GM21381 (cell line): ENCODE measurements around the gene CALCOCO1.
"Not testable (repeated sequence)": the region's sequence is repeated elsewhere in the genome, so short reads cannot be mapped to it uniquely, and the experiment has no call there.

ENCODE experiments used
- ATAC-seq: cut with Tn5 transposase; IDR thresholded peaks from one replicate; pipeline ENCODE4 v1.9.1; 2021; ENCODE audit warnings: mild to moderate bottlenecking, moderate library complexity; ENCODE audit not compliant: unreplicated experiment

CALCOCO1 gene

DNA sequence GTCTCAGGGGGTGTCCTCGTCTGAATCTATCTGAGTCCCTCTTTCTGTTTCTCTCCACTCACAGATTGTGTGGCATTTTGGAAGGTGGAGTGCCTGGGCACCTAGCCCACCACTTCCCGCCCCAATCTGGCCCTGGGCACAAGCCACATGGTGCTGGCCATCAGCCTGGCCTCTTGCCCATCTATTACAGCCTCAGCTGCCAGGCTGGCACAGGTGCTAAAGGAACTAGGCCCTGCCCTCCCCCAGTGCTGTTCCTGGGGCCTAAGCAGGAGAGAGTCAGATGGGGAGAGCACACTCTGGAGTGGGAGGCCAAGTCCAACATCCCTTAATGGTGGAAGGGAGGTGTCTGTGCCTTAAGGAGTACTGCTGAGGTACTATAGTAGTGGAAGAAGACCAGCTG lies 8.3 kb upstream of the CALCOCO1 start:
- no peak for ATAC-seq

DNA sequence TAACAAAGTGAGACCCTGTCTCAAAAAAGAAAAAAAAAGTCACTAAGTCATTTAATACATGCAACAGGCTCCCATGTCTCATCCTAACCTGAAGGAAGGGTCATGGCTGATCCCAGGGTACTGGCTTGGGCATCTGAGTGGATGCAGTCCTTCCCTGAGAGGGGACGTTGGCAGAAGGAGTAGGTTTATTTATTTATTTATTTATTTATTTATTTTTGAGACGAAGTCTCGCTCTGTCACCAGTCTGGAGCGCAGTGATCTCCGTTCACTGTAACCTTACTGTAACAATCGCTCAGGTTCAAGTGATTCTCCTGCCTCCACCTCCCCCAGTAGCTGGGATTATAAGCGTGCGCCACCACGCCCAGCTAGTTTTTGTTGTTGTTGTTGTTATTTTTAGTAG lies 7.2 kb upstream of the CALCOCO1 start:
- ATAC-seq = no peak

DNA sequence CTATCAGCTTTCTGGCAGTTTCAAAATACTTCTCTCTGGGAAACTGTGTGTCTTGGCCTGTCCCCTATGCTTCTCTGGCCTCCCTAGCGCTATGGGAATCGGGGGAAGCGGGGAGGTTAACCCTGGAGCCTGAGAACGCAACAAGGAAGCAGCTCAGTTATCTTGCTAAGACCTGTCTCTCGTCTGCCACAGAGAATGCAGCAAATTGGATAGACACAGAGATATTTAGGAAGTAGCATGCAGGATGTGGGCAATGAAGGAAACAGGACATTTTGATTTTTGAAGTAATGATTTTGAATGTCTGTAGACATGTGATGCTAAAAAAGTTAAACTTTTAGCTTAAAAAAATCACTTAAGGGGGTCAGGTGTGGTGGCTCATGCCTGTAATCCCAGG lies 6.6 kb upstream of the CALCOCO1 start:
- ATAC-seq = no peak

DNA sequence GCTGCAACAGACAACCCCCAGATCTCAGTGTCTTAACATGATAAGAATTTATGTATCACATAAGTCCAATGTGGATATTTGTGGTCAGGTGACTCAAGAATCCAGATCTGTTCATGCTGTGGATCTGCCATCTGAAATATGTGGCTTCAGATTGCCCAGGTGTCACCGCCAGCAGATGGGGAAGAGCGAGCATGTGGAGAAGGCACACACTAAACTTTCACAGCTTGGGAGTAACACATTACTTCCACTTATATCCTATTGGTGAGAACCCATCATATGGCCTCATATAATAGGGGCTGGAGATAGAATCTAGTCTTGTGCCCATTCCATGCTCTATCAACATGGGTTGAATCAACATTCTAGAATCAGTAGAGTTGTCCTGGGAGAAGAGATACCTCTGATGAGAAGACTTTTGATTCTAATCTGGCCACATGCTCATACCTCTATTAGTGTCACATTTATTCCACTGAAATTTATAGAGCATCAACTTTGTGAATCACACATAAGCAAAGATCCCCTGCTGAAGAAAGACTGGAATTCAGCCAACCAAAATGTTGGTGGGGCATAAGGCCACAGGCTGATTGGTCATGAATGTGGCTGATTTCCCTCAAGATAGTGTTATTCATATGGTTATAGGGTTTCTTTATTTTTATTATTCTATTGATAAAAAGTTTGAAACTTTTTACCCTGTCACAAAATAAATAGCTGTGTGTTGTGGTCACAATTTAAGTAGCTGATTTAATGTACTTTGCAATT lies 6.0 kb upstream of the CALCOCO1 start:
- no peak for ATAC-seq

DNA sequence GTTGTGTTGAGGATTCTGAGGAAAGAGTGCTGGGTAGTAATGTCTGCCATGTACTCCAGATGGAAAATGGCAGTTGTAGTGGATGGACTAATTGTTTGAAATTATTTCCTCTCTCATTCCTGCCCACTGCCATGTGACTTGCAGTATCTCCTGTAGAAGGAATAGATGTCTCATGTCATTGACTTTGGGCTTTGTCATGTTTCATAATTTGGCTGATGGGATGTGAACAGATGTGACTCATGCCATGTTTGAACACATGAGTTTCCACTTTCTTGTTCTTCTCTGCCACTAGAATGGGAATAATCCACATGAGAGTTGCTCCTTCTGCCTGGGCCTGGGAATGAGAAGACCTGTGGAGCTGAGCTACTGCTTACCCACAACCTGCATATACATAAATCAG lies 2.4 kb upstream of the CALCOCO1 start:
- ATAC-seq = no peak

DNA sequence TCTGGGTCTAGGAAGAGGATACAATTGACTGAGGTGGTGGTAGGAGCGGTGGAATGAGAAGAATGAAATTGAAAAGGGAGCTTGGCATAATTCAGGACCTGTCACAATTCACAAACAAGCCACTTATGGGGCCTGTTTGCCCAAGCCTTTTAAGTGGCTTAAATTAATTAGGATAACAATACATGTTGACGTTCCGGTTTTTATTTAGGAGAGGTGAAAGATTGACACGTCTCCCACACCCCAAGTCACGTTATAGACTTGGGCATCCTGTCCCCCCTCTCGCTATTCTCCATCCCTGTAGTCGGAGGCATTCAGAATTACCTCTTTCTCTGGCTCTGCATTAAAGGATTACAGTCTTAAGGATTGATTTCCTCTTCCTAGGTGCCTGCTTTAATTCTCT lies 954 bp upstream of the CALCOCO1 start:
- ATAC-seq = no peak

DNA sequence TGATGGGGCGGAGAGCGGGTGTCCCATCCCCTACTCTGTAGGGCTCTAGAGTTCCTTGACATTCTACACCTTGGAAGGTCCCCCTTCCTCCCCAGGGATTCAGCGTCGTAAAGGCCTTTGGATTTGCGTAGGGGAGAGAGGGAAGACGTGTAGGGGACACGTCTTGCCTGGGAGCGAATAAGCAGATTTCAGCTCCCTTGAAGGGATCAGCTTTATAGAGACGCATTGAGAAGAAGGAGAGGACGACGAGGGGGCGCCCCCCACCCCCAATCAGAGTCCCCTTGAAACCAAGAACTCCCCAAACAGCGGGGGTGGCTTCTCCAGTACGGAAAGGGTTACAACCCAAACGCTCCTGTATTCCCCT lies 324 bp downstream of the CALCOCO1 start:
- ATAC-seq = no peak

DNA sequence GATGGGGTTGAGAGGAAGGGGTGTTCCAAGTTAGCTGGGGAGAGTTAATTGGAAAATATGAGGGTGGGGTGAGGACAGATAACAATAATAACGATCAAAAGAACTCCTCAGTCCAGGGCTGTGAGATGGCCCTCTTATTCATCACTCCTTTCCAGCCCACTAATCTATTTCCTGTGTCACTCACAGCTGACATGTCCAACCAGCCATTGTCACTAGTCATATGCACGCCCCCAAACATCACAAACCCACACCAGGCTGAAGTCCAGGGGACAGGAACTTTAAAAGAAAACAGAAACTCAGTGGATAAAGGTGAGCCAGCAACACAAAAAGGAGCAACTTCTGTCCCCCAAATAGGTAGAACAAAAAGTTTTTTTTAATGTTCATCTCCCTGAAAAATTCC lies 911 bp downstream of the CALCOCO1 start:
- no peak for ATAC-seq

DNA sequence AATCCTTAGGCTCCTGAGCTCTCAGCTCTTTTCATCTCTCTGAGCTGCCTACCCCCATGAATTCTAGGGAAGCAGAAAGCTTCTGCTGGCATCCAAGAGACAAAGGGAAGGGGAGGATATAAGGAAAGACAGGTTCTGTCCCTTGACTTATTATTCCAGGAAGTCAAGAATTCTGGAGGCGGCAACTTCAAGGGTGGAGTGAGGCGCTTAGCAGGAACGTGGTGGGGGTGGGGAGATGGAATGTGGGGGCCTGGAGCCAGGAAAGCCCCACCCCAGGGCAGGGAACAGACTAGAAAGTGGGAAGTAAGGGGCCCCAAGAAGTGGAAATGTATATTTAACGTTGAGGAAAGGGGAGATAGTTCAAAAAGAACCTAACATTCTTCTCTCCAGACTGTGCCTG lies 1.4 kb downstream of the CALCOCO1 start:
- no peak for ATAC-seq

DNA sequence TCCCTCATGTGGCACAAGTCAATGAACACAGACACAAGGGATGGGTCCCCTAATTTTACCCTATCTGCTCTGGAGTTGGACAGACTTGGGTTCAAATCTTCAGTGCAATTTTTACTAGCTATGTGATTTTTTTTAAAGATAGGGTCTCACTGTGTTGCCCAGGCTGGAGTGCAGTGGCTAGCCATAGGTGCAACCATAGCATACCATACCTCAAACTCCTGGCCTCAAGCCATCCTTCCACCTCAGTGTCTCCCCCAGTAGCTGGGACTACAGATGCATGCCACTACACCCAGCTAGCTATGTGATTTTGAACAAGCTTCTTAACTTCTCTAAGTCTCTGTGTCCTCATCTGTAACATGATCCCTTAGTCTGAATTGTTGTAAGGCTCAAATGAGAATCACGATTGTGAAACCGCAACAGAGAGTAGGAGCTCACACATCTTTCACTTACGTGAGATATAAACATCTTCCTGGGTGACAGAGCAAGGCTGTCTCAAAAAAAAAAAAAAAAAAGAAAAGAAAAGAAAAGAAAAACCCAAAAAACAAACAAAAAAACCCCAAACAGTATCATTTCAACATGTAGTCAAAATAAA lies 4.7 kb downstream of the CALCOCO1 start:
- ATAC-seq = no peak

DNA sequence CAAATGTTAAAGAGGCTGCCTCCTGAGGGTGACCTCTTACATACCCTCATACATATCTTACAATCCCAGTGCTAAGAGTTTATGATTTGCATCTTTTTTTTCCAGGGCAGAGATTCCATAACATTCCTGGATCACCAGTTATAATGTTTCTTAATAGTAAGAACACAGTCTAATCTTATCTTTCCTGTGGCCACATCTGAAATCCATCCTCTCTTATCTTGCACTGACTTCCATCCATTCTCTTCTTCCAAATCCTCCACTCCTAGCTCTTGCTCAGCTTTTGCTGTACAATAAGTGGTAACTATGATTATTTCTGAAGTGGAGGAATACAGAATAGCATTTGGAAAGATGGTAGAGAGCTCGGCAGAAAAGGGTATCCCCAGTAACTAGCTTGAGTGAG lies 6.3 kb downstream of the CALCOCO1 start:
- no peak for ATAC-seq

DNA sequence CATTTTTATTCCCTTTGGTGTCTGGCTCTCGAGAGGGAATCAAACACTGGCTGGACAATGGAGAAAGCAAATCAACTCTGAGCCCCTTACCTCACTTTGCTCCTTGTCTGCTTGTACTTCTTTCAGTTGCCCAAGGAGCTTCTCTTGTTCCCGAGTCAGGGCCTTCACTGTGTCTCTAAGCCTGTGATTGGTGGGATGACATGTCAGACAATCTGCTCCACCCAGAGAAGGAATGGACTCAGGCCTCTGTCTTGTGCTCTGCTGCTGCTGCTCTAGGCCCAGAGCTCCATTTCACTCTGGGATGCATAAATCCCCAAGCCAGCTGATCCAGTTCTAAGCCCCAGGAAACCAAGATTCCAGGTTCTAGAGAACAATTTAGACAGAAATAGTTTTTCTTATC lies 7.6 kb downstream of the CALCOCO1 start:
- ATAC-seq = no peak

DNA sequence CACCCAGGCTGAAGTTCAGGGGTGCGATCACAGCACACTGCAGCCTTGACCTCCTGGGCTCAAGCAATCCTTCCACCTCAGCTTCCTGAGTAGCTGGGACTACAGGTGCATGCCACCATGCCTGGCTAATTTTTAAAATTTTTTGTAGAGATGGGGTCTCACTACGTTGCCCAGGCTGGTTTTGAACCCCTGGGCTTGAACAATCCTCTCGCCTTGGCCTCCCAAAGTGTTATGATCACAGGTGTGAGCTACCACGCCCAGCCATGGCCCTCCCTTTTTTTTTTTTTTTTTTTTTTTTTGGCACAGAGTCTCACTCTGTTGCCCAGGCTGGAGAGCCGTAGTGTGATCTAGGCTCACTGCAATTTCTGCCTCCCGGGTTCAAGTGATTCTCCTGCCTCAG lies 8.7 kb downstream of the CALCOCO1 start:
- ATAC-seq = not testable (repeated sequence)

DNA sequence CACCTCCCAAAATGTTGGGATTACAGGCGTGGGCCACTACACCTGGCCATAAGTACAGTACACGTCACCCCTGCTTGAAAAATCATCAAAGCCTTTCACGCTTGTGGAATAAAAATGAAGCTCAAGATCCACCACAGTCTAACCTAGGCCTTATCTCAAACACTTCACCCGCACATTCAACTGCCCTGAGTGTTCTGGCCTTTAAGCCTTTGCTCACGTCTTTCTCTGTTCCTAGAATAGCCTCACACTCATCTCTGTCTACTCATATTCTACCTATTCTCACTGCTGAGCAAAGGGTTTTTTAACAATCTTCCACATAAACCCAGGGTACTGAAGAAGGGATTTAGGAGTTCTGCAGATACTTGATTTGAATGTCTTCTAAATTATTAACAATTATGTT lies 9.9 kb downstream of the CALCOCO1 start:
- ATAC-seq = no peak

DNA sequence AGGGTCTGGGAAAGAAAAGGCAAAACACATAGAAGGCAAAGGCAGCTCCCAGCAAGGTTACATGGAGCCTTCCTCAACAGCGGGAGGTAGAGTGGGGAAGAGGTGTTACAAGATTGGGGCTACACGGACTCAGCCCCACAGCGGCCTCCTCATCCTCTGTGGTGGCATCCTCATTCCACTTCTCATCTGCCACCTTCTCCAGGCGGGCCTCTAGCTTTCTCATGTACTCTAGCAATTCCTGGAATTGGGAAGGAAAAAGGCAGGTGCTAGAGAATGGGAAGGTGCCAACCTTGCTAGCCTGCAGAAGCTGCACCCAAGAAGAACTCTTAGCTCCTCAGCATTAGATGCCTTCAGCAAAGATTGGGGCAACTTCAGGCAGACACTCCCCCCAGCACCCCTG lies 13.2 kb downstream of the CALCOCO1 start:
- no peak for ATAC-seq

DNA sequence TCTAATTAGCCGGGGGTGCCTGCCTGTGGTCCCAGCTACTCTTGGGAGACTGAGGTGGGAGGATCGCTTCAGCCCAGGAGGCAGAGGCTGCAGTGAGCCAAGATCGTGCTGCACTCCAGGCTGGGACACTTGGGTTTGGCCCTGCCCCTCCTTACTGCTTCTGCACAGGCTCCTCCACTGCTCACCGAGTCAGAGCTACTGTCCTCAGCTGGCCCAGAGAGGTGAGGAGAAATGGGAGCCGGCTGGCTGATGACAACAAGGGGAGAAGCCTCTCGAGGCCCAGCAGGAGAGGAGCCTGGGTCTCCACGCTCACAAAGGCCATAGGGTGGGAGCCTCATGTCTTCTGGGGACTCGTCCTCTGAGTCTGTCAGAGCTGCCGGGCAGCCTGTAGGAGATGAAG lies 13.7 kb downstream of the CALCOCO1 start:
- no peak for ATAC-seq

DNA sequence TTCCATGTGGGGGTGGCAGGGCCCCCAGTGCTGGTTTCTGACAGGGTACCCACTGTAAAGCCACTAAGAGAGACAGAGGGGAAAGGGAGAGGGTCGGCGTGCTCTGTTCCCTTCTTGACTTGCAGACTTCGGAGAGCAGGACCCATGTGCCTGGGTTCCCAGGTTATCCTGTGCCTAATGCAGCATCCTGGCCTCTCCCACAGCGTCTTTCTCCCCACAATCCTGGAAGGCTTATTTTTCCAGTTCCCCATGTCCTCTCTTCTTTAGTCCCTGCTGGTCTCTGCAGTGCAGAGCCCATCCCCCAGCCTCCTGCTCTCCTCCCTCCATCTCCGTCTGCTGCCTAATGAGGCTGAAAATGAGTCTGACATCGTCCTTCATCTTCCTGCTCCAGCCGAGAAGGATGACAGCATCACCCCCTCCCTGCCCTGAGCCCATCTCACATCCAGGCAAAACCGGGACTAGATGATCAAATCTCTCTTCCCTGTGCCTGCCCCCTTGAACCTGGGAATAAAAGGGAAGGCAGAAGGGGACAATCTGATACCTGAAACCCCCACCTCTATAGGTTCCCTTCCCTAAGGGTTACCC lies 15.1 kb downstream of the CALCOCO1 start:
- ATAC-seq = no peak

DNA sequence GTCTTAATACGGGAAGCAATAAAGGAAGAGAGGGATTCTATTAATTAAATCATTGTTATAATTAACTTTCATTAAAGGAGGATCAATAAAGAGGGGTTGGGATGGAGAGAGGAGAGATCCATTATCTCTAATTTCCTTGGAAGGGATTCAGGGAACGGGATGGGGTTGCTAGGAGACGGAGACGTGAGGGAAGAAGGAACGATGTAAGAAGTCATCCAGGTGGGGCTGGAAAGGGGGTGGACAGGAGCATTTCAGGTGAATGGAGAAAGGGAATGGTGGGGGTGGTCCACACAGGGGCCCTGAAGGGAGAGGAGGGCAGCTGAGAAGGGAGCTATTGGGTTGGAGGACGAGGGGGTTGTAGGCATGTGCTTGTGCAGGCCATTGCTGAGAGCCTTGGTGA lies 17.2 kb downstream of the CALCOCO1 start:
- ATAC-seq = no peak

DNA sequence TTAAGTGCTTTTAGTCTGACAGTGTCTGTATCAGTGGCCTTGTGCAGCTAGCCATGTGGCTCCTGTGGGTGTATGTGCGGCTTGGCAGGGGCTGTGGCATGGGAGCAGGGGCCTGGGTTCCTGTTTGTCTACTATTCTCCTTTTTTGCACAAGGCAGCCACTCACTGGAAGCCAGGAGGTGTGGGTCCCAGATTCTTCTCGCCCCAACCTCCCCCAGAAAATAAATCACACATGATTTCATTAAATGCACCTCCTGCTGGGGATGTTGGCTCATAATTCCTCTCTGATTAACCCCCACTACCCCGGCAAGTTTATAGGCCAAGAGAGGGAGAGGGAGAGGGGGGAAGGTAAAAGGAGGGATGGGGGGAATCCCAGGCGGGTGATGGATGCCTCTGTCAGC lies 17.6 kb downstream of the CALCOCO1 start:
- ATAC-seq = no peak

DNA sequence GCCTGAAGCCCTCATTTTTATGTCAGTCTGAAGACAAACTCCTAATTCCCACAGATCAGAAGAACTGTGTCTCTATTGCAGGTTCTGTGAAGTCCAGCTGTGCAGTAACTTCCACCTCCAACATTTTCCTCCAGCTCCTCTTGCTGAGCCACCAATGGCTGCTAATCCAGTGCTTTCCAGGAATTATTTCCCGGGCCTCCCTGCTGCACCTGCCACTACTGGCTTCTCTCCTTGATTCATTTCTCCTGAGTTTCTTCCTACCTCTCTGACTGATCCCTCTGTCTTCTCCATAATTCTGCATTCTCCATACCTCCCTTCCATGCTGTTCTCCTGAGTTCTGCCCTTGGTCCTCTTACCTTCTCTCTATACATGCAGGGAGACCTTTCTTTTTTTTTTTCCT lies 21.2 kb downstream of the CALCOCO1 start:
- ATAC-seq = no peak

DNA sequence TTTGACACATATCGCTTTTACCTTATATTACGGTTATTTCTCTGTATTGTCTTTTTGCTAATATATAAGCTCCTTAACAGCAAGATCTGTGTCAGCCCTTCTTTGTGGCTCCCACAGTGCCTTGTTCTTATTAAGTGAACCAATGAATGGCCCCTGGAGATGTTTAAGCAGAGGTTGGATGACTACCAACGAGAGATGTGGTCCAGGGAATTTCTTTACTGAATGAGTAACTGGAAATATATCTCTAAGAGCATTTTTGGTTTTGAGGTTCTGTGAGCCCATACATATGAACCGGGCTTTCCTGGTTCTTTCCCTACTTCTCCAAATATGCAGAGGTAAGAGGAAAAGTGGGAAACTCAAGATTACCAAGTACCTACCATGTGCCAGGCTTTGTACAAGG lies 23.5 kb downstream of the CALCOCO1 start:
- ATAC-seq = no peak

DNA sequence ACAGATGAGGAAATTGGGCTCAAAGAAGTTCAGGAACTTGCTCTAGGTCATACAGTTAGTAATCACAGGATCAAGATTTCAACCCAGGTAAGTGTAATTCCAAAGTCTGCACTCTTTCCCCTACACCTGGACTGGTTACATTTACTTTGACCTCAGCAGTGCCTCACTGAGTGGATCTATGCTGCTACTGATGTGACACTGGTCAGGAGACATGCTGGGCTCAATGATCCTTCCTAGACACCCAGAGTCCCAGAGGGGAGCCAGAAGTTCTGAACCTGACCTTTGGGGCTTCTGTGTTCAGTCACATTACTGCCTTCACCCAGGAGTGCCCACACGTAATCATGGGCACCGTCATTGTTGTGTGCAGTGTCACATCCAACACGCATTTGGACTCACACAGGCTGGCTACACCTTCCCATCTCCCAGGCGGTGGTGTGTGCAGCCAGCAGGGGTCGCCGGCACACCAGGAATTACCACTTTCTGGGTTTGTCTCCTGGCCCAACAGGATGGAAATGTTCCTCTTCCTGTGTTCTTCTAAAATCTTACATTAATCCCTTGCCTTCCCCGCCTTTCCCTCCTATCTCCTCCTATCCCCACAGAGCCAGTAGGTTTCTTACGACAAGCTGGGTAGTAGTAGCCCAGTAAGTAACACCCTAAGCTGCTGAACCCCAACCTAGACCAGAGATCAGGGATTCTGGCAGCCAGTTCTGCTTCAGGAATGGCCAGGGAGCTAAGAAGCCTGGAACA lies 25.6 kb downstream of the CALCOCO1 start:
- no peak for ATAC-seq
